Colonic mucosa (tissue), 4 donors: Measurements from ENCODE around the gene NID1. TPM values are rescaled to one million over a fixed set of nuclear protein-coding genes. Genes with fewer than 3 reads are reported as not detected.
A peak's percentile ranks its signal among the peaks of the same experiment; 100 is the strongest.
"Not testable (repeated sequence)": the region's sequence is repeated elsewhere in the genome, so short reads cannot be mapped to it uniquely, and the experiment has no call there.

Source experiments
- DNase-seq: peaks from one replicate; pipeline ENCODE4 v3.0.0-alpha.2; 2020
- H3K27ac ChIP-seq: fragments of 200-600 bp; one replicate; pipeline ENCODE4 v1.8.0; 2021
- H3K27me3 ChIP-seq: fragments of 200-600 bp; one replicate; pipeline ENCODE4 v1.8.0; 2021
- H3K36me3 ChIP-seq: fragments of 200-600 bp; one replicate; pipeline ENCODE4 v1.8.0; 2021
- H3K4me1 ChIP-seq: fragments of 200-600 bp; one replicate; pipeline ENCODE4 v1.8.0; 2021; ENCODE audit warnings: mild to moderate bottlenecking
- H3K4me3 ChIP-seq: fragments of 200-600 bp; one replicate; pipeline ENCODE4 v1.8.0; 2021
- H3K9ac ChIP-seq, 2 donors: one replicate each; pipeline ENCODE4 v1.7.0; 2013; ENCODE audit warnings: control low read depth in 2 of 2, low read depth in 2 of 2, low read length in 2 of 2
- H3K9me3 ChIP-seq: fragments of 200-600 bp; one replicate; pipeline ENCODE4 v1.8.0; 2021
- CTCF ChIP-seq: fragments of 200-600 bp; IDR thresholded peaks from one replicate; pipeline ENCODE4 v1.8.0; 2022; ENCODE audit warnings: antibody characterized with exemption, mild to moderate bottlenecking
- intact Hi-C: fragments of 100-400 bp; cut with DNase I; formaldehyde crosslinking; loops from one replicate; pipeline ENCODE4 v1.14.1; 2022
- total RNA-seq, 2 donors: library from RNA; stranded (reverse); fragmentation: NEBNext Ultra II Directional in 1 of 2; extraction: Animal tissue kit (Norgen Biotek cat#: 25700) in 1 of 2; gene quantifications; one replicate each; pipeline ENCODE4 v1.2.1, GENCODE V29; 2021
- donor health status: healthy.
- donor health status: DM: no; HTN: no; CAD: no.
- donor health status: DM: no; HTN: no; CAD: no.

The NID1 gene
- total RNA-seq, 2 donors from 2014 or later = 8.8 to 25.5 TPM

- Histone ChIP-seq H3K36me3 (no peaks in the 10 kb centered on the region), H3K4me3 (no peak overlapping the region), H3K27ac (no peak overlapping the region), H3K9me3 (no peaks in the 10 kb centered on the region), H3K4me1 (no peaks in the 10 kb centered on the region), H3K9ac (no peak overlapping the region), H3K27me3 (no peaks in the 10 kb centered on the region)
- intact Hi-C loops = loop anchor here (5.0 kb wide), 1 partner anchor 770 kb away; no protein-coding TSS in a partner anchor
- no peak for TF ChIP-seq CTCF
- DNase-seq = no peak
Measured at GRCh38 chr1:236102611-236103010, 37.7 kb upstream of the NID1 start.

- no peak overlapping the region for H3K27ac ChIP-seq
- intact Hi-C loops = loop anchor here (5.0 kb wide), 1 partner anchor 771 kb away; no protein-coding TSS in a partner anchor
Measured at GRCh38 chr1:236101233-236102200, 36.6 kb upstream of the NID1 start.

GRCh38 chr1:236100799-236101198 is 35.9 kb upstream of the NID1 start:
- H3K27ac ChIP-seq = no peak overlapping the region
- H3K36me3 ChIP-seq = no peaks in the 10 kb centered on the region
- H3K9ac ChIP-seq = no peak overlapping the region
- H3K4me1 ChIP-seq = no peaks in the 10 kb centered on the region
- intact Hi-C loops = loop anchor here (5.0 kb wide), 1 partner anchor 772 kb away; no protein-coding TSS in a partner anchor
- no peaks in the 10 kb centered on the region for H3K27me3 ChIP-seq
- DNase-seq = no peak
- TF ChIP-seq CTCF = no peak
- no peaks in the 10 kb centered on the region for H3K9me3 ChIP-seq
- H3K4me3 ChIP-seq = no peak overlapping the region

More at GRCh38 chr1:236101233-236102200, 36.6 kb upstream of the NID1 start:
- no peaks in the 10 kb centered on the region for H3K27me3 ChIP-seq
- DNase-seq = no peak
- no peaks in the 10 kb centered on the region for H3K9me3 ChIP-seq
- no peak overlapping the region for H3K4me3 ChIP-seq
- no peak overlapping the region for H3K9ac ChIP-seq
- no peaks in the 10 kb centered on the region for H3K4me1 ChIP-seq
- TF ChIP-seq CTCF = no peak
- H3K36me3 ChIP-seq = no peaks in the 10 kb centered on the region

- H3K9me3 ChIP-seq = no peaks in the 10 kb centered on the region
- H3K27ac ChIP-seq = no peak overlapping the region
- no peaks in the 10 kb centered on the region for H3K4me1 ChIP-seq
- no peaks in the 10 kb centered on the region for H3K27me3 ChIP-seq
- no peak for DNase-seq
- no peak overlapping the region for H3K4me3 ChIP-seq
- no peak for TF ChIP-seq CTCF
- H3K36me3 ChIP-seq = no peaks in the 10 kb centered on the region
- intact Hi-C loops = no loop called here
- no peak overlapping the region for H3K9ac ChIP-seq
Measured at GRCh38 chr1:236099355-236099974, 34.6 kb upstream of the NID1 start.

GRCh38 chr1:236098267-236098666 is 33.4 kb upstream of the NID1 start:
- Histone ChIP-seq H3K27me3 (no peaks in the 10 kb centered on the region), H3K27ac (no peak overlapping the region), H3K36me3 (no peaks in the 10 kb centered on the region), H3K9me3 (no peaks in the 10 kb centered on the region), H3K9ac (no peak overlapping the region), H3K4me1 (no peaks in the 10 kb centered on the region), H3K4me3 (no peak overlapping the region)
- no peak for DNase-seq
- TF ChIP-seq CTCF = no peak
- intact Hi-C loops = no loop called here

- H3K4me1 ChIP-seq, intact Hi-C loops, H3K9ac ChIP-seq, H3K9me3 ChIP-seq, H3K4me3 ChIP-seq, H3K27me3 ChIP-seq, H3K27ac ChIP-seq, H3K36me3 ChIP-seq: not testable (repeated sequence)
- DNase-seq = peak; percentile 71
Measured at GRCh38 chr1:236096660-236097482, 32.0 kb upstream of the NID1 start.
